HFF-Myc (cell line): Measurements from ENCODE around the gene KCNK2.

Experiments used
- DNase-seq: peaks from one replicate; pipeline ENCODE4 v3.0.0-alpha.2; 2011; ENCODE audit warnings: low read depth; ENCODE audit errors: extremely low read depth
- H3K4me3 ChIP-seq: replicated peaks from 2 replicates; pipeline ENCODE4 v1.5.1; 2011; ENCODE audit warnings: low read depth, mild to moderate bottlenecking, control low read depth, low read length
- TF ChIP-seq, protein P1 (sequence below): IDR thresholded peaks from 2 replicates; pipeline ENCODE4 v1.5.1; 2012; ENCODE audit warnings: mild to moderate bottlenecking, low read depth, low read length, control low read depth; ENCODE audit errors: missing control alignments

KCNK2 gene

GRCh38 chr1:215052256-215053015 lies 30.1 kb upstream of the KCNK2 start:
- DNase-seq: no peak
- no peak overlapping the region for H3K4me3 ChIP-seq
- TF ChIP-seq, protein P1, sequence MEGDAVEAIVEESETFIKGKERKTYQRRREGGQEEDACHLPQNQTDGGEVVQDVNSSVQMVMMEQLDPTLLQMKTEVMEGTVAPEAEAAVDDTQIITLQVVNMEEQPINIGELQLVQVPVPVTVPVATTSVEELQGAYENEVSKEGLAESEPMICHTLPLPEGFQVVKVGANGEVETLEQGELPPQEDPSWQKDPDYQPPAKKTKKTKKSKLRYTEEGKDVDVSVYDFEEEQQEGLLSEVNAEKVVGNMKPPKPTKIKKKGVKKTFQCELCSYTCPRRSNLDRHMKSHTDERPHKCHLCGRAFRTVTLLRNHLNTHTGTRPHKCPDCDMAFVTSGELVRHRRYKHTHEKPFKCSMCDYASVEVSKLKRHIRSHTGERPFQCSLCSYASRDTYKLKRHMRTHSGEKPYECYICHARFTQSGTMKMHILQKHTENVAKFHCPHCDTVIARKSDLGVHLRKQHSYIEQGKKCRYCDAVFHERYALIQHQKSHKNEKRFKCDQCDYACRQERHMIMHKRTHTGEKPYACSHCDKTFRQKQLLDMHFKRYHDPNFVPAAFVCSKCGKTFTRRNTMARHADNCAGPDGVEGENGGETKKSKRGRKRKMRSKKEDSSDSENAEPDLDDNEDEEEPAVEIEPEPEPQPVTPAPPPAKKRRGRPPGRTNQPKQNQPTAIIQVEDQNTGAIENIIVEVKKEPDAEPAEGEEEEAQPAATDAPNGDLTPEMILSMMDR: no peak

DNA sequence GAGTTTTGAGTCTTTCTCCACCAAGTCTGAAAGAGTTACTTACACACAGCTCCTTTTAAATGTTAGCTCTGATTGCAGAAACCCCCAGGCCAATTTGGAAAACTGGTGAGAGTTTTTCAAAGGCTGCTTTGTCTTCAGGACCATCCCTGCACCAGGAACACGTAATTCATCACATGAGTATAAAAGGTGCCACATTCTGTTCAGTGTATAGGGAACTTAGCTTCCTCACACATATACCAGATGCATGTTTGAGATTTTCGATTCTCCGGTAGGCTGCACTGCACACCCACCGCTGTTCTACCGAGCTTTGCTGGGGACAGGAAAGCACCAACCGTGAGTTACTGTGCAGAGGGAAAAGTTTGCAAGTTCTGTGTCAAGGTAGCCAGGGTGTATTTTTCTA lies 28.3 kb upstream of the KCNK2 start:
- no peak for DNase-seq
- TF ChIP-seq, protein P1: no peak
- H3K4me3 ChIP-seq: no peak overlapping the region

- no peak overlapping the region for H3K4me3 ChIP-seq
- DNase-seq: no peak
- TF ChIP-seq, protein P1: no peak
Measured at GRCh38 chr1:215055281-215055935, 27.1 kb upstream of the KCNK2 start.

- DNase-seq: no peak
- no peak overlapping the region for H3K4me3 ChIP-seq
- TF ChIP-seq, protein P1: no peak
Measured at GRCh38 chr1:215056584-215056983, 26.0 kb upstream of the KCNK2 start.

DNA sequence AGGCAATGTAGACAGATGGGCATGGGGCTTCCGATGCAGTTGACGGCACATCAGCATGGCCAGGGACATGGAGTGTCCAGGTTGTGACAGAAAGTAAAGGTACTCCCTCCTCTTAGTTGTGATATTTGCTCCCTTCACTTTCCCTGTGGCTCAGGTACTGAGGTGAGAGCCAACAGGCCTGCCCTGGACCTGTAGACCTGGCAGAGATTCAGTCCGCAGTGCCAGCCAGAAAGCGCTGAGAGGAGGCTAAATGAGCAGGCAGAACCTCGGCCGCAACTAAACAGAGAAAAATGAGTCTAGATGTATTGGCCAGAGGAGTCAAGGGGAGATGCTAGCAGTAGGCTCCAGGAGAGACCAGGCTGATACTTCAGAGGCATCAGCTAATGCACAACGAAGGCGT lies 22.6 kb upstream of the KCNK2 start:
- no peak overlapping the region for H3K4me3 ChIP-seq
- no peak for DNase-seq
- TF ChIP-seq, protein P1: no peak

DNA sequence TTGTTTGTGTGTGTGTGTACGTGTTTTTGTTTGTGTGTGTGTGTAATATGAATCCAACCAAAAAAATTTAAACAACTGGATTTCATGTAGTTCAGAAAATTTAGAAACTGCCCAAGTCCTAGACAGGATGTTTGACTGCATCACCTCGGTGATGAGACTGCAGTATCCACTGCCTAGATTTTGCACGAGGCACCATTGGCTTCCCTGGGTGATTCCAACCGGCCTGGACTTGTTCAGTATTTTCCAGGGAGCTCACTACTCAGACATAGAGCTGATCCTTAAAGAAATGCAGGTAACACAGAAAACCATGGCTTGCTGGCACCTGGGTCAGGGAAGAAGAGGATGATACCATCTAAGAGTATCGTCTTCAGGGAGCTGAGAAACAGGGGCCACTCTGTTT lies 18.2 kb upstream of the KCNK2 start:
- no peak for DNase-seq
- TF ChIP-seq, protein P1: no peak
- H3K4me3 ChIP-seq: no peak overlapping the region
